Ovary (tissue), 3 donors: ENCODE results near the gene FXN.

Experiments
- CTCF ChIP-seq, 3 donors: fragments of 450-650 bp in 2 of 3; fragments of 200-600 bp in 1 of 3; IDR thresholded peaks; one replicate each; pipeline versions ENCODE4 v1.5.1 to v1.8.0; 2016 to 2022; ENCODE audit warnings: antibody characterized with exemption in 3 of 3, mild to moderate bottlenecking in 1 of 3
- POLR2A ChIP-seq: fragments of 450-650 bp; IDR thresholded peaks from one replicate; pipeline ENCODE4 v1.6.1; 2017; ENCODE audit warnings: antibody characterized with exemption, mild to moderate bottlenecking, moderate library complexity
- donor health status: DM: no; HTN: no; CAD: no.

- no peak for TF ChIP-seq CTCF (IDR thresholded peaks at IDR 0.05)
- TF ChIP-seq POLR2A, result no peak
Measured at GRCh38 chr9:69143291-69143690, 107.7 kb downstream of the FXN start.
